Mesenchymal stem cell (in vitro differentiated cells and primary cell): ENCODE results near the gene GRB7.

Experiments used
- DNase-seq: peaks from one replicate; pipeline ENCODE4 v3.0.0-alpha.2; 2013
- H2AFZ ChIP-seq: one replicate; pipeline ENCODE4 v1.6.1; 2013; ENCODE audit warnings: low read depth, mild to moderate bottlenecking, control low read depth, inconsistent platforms, low read length, moderate library complexity
- H2AK5ac ChIP-seq: 2 replicates; pipeline ENCODE4 v1.6.1; 2013; ENCODE audit warnings: low read length, moderate library complexity, mild to moderate bottlenecking, inconsistent platforms; ENCODE audit not compliant: severe bottlenecking
- H2BK120ac ChIP-seq: one replicate; pipeline ENCODE4 v1.6.1; 2013; ENCODE audit warnings: low read depth, mild to moderate bottlenecking, inconsistent platforms, low read length, moderate library complexity
- H2BK12ac ChIP-seq, 2 experiments: one replicate each; pipeline ENCODE4 v1.6.1; 2013; ENCODE audit warnings: inconsistent platforms in 2 of 2, low read length in 2 of 2, mild to moderate bottlenecking in 2 of 2, moderate library complexity in 2 of 2, control low read depth in 1 of 2
- H2BK15ac ChIP-seq: one replicate; pipeline ENCODE4 v1.6.1; 2013; ENCODE audit warnings: mild to moderate bottlenecking, low read depth, inconsistent platforms; ENCODE audit not compliant: poor library complexity, severe bottlenecking
- H2BK5ac ChIP-seq: 2 replicates; pipeline ENCODE4 v1.6.1; 2013; ENCODE audit warnings: low read depth, mild to moderate bottlenecking, low read length, control low read depth, inconsistent platforms; ENCODE audit not compliant: poor library complexity, severe bottlenecking
- H3K14ac ChIP-seq, 2 experiments: one replicate each; pipeline ENCODE4 v1.6.1; 2013; ENCODE audit warnings: inconsistent platforms in 2 of 2, low read length in 2 of 2, control low read depth in 1 of 2, mild to moderate bottlenecking in 1 of 2, moderate library complexity in 1 of 2
- H3K18ac ChIP-seq, 2 experiments: one replicate each; pipeline ENCODE4 v1.6.1; 2013; ENCODE audit warnings: inconsistent platforms in 2 of 2, low read length in 2 of 2, control low read depth in 1 of 2, low read depth in 1 of 2, mild to moderate bottlenecking in 1 of 2
- H3K23ac ChIP-seq, 2 experiments: one replicate each; pipeline ENCODE4 v1.6.1; 2013; ENCODE audit warnings: inconsistent platforms in 2 of 2, low read length in 2 of 2, mild to moderate bottlenecking in 2 of 2, moderate library complexity in 2 of 2, control low read depth in 1 of 2
- H3K27ac ChIP-seq: 2 replicates; pipeline ENCODE4 v1.5.1; 2013; ENCODE audit warnings: mild to moderate bottlenecking, moderate library complexity, low read length, control low read depth, inconsistent platforms; ENCODE audit not compliant: poor library complexity, severe bottlenecking
- H3K27me3 ChIP-seq, 2 experiments: 2 replicates each; pipeline versions ENCODE4 v1.6.1 to v1.7.0; 2013; ENCODE audit warnings: low read length in 2 of 2, mild to moderate bottlenecking in 2 of 2, moderate library complexity in 2 of 2, control low read depth in 1 of 2, inconsistent platforms in 1 of 2; ENCODE audit not compliant: control insufficient read depth in 1 of 2, insufficient read depth in 1 of 2
- H3K36me3 ChIP-seq, 2 experiments: 2 replicates each; pipeline versions ENCODE4 v1.6.1 to v1.7.0; 2013; ENCODE audit warnings: low read length in 2 of 2, control low read depth in 1 of 2, inconsistent platforms in 1 of 2, low read depth in 1 of 2, mild to moderate bottlenecking in 1 of 2; ENCODE audit not compliant: insufficient read depth in 2 of 2, control insufficient read depth in 1 of 2
- H3K4ac ChIP-seq, 2 experiments: one replicate each; pipeline ENCODE4 v1.6.1; 2013; ENCODE audit warnings: inconsistent platforms in 2 of 2, low read length in 2 of 2, mild to moderate bottlenecking in 2 of 2, moderate library complexity in 2 of 2, control low read depth in 1 of 2, low read depth in 1 of 2
- H3K4me1 ChIP-seq: 2 replicates; pipeline ENCODE4 v1.6.1; 2013; ENCODE audit warnings: low read depth, low read length, control low read depth; ENCODE audit not compliant: control insufficient read depth, insufficient read depth
- H3K4me2 ChIP-seq: 2 replicates; pipeline ENCODE4 v1.6.1; 2013; ENCODE audit warnings: low read length, mild to moderate bottlenecking, inconsistent platforms; ENCODE audit not compliant: poor library complexity, severe bottlenecking
- H3K4me3 ChIP-seq, 2 experiments: 2 replicates each; pipeline versions ENCODE4 v1.5.1 to v1.7.0; 2013; ENCODE audit warnings: low read length in 2 of 2, mild to moderate bottlenecking in 2 of 2, control low read depth in 1 of 2, low read depth in 1 of 2; ENCODE audit not compliant: insufficient read depth in 1 of 2
- H3K79me1 ChIP-seq: replicated peaks from 2 replicates; pipeline ENCODE4 v1.6.1; 2013; ENCODE audit warnings: mild to moderate bottlenecking, control low read depth, low read length, inconsistent platforms; ENCODE audit not compliant: poor library complexity, severe bottlenecking
- H3K9ac ChIP-seq: 2 replicates; pipeline ENCODE4 v1.7.0; 2013; ENCODE audit warnings: mild to moderate bottlenecking, low read length, moderate library complexity
- H3K9me3 ChIP-seq: 2 replicates; pipeline ENCODE4 v1.7.0; 2013; ENCODE audit warnings: mild to moderate bottlenecking, low read length; ENCODE audit not compliant: control insufficient read depth
- H4K8ac ChIP-seq: one replicate; pipeline ENCODE4 v1.6.1; 2013; ENCODE audit warnings: inconsistent platforms, mild to moderate bottlenecking, low read length, moderate library complexity
- H4K91ac ChIP-seq: one replicate; pipeline ENCODE4 v1.6.1; 2013; ENCODE audit warnings: mild to moderate bottlenecking, low read length, inconsistent platforms
- WGBS: methylation state at CpG from one replicate; pipeline ENCODE4 v1.1.7; 2013; ENCODE audit warnings: mixed read lengths; 5-methylcytosine and 5-hydroxymethylcytosine counted together

Gene GRB7

GRCh38 chr17:39757931-39758873, 20.5 kb downstream of the GRB7 start:
- H3K9ac ChIP-seq, result no peak overlapping the region
- no peak overlapping the region for H3K14ac ChIP-seq
- H4K91ac ChIP-seq, result no peak overlapping the region
- H3K36me3 ChIP-seq, result no peaks in the 10 kb centered on the region
- 84% methylated on average over 11 of the region's 12 CpGs for WGBS
- no peak overlapping the region for H3K4me2 ChIP-seq
- no peak overlapping the region for H2AFZ ChIP-seq
- H3K79me1 ChIP-seq, result no peaks in the 10 kb centered on the region
- no peak overlapping the region for H3K23ac ChIP-seq
- peaks cover 24% of the 10 kb centered on the region for H3K4me1 ChIP-seq
- no peak overlapping the region for H3K4me3 ChIP-seq
- H3K27ac ChIP-seq, result no peak overlapping the region
- H3K4ac ChIP-seq, result no peak overlapping the region
- H3K18ac ChIP-seq, result no peak overlapping the region
- no peak overlapping the region for H2BK15ac ChIP-seq
- no peak overlapping the region for H4K8ac ChIP-seq
- H3K9me3 ChIP-seq, result no peaks in the 10 kb centered on the region
- H2AK5ac ChIP-seq, result no peak overlapping the region
- H2BK120ac ChIP-seq, result no peak overlapping the region
- DNase-seq, result no peak
- H2BK12ac ChIP-seq, result no peak overlapping the region
- no peak overlapping the region for H2BK5ac ChIP-seq
- peaks cover 5 to 40% of the 10 kb centered on the region in 2 experiments for H3K27me3 ChIP-seq

GRCh38 chr17:39759204-39759603, 21.5 kb downstream of the GRB7 start:
- Histone ChIP-seq H3K9me3 (no peaks in the 10 kb centered on the region), H3K14ac (no peak overlapping the region), H2AFZ (no peak overlapping the region), H3K18ac (no peak overlapping the region), H2AK5ac (no peak overlapping the region), H3K4me1 (peaks cover 19% of the 10 kb centered on the region), H4K8ac (no peak overlapping the region), H4K91ac (no peak overlapping the region), H2BK120ac (no peak overlapping the region), H3K4me2 (no peak overlapping the region), H3K79me1 (no peaks in the 10 kb centered on the region), H3K36me3 (no peaks in the 10 kb centered on the region), H3K9ac (no peak overlapping the region), H3K27ac (no peak overlapping the region), H2BK15ac (no peak overlapping the region), H3K4me3 (no peak overlapping the region), H3K23ac (no peak overlapping the region), H3K4ac (no peak overlapping the region), H3K27me3 (peaks cover 5 to 40% of the 10 kb centered on the region in 2 experiments), H2BK5ac (no peak overlapping the region), H2BK12ac (no peak overlapping the region)
- DNase-seq, result no peak
- 91% methylated on average over 4 of the region's 5 CpGs for WGBS

GRCh38 chr17:39761861-39762496, 24.2 kb downstream of the GRB7 start:
- H3K23ac ChIP-seq, result no peak overlapping the region
- no peak overlapping the region for H3K18ac ChIP-seq
- 97% methylated on average over 10 of the region's 10 CpGs for WGBS
- no peak overlapping the region for H2AFZ ChIP-seq
- no peak overlapping the region for H2BK12ac ChIP-seq
- H3K36me3 ChIP-seq, result no peaks in the 10 kb centered on the region
- no peak for DNase-seq
- no peak overlapping the region for H4K8ac ChIP-seq
- no peaks in the 10 kb centered on the region for H3K79me1 ChIP-seq
- H3K4ac ChIP-seq, result no peak overlapping the region
- no peak overlapping the region for H2BK120ac ChIP-seq
- H3K9ac ChIP-seq, result no peak overlapping the region
- no peak overlapping the region for H4K91ac ChIP-seq
- H3K4me2 ChIP-seq, result no peak overlapping the region
- H2BK15ac ChIP-seq, result no peak overlapping the region
- H3K27me3 ChIP-seq, result peaks cover 21 to 66% of the 10 kb centered on the region in 2 experiments
- no peaks in the 10 kb centered on the region for H3K9me3 ChIP-seq
- no peak overlapping the region for H2BK5ac ChIP-seq
- H3K27ac ChIP-seq, result no peak overlapping the region
- no peak overlapping the region for H3K4me3 ChIP-seq
- H2AK5ac ChIP-seq, result no peak overlapping the region
- H3K14ac ChIP-seq, result no peak overlapping the region
- H3K4me1 ChIP-seq, result peaks cover 2% of the 10 kb centered on the region

- Histone ChIP-seq H3K4ac (no peak overlapping the region), H4K91ac (no peak overlapping the region), H2AK5ac (no peak overlapping the region), H3K9ac (no peak overlapping the region), H3K18ac (no peak overlapping the region), H3K23ac (no peak overlapping the region), H3K36me3 (no peaks in the 10 kb centered on the region), H3K27me3 (peaks cover 22 to 65% of the 10 kb centered on the region in 2 experiments), H2BK5ac (no peak overlapping the region), H3K79me1 (no peaks in the 10 kb centered on the region), H3K4me2 (no peak overlapping the region), H2AFZ (no peak overlapping the region), H3K9me3 (no peaks in the 10 kb centered on the region), H2BK120ac (no peak overlapping the region), H3K4me3 (no peak overlapping the region), H2BK12ac (no peak overlapping the region), H4K8ac (no peak overlapping the region), H2BK15ac (no peak overlapping the region), H3K4me1 (peaks cover 2% of the 10 kb centered on the region), H3K14ac (no peak overlapping the region), H3K27ac (no peak overlapping the region)
- 92% methylated on average over 5 of the region's 5 CpGs for WGBS
- no peak for DNase-seq
These were observed 25.5 kb downstream of the GRB7 start for GRCh38 chr17:39763051-39763820.
